Pancreas (tissue), 10 donors: ENCODE measurements around the gene ACSS1. TPM values are rescaled to one million over a fixed set of nuclear protein-coding genes. Genes with fewer than 3 reads are reported as not detected.

Experiments used
- ATAC-seq, 4 donors: fragments of 200-7000 bp; cut with Tn5 transposase; one replicate each; pipeline versions ENCODE4 v1.8.0 to v1.9.1; 2020; ENCODE audit warnings: mild to moderate bottlenecking in 4 of 4, moderate library complexity in 4 of 4
- DNase-seq, 6 donors: peaks; one replicate each; pipeline ENCODE4 v3.0.0-alpha.2; 2020
- FAIRE-seq: peaks from 2 replicates; lab custom pipeline; 2012; peaks lifted over from hg19 to GRCh38; lab: Jason Lieb, UNC
- H3K27ac ChIP-seq, 4 donors: fragments of 200-600 bp; sonication (generic); 1 replicate in 3 of 4; 2 replicates in 1 of 4; pipeline versions ENCODE4 v1.5.0 to v1.8.0; 2020
- H3K27me3 ChIP-seq, 4 donors: fragments of 200-600 bp; one replicate each; pipeline ENCODE4 v1.8.0; 2021
- H3K36me3 ChIP-seq, 3 donors: fragments of 200-600 bp; sonication (generic) in 1 of 3; one replicate each; pipeline versions ENCODE4 v1.5.0 to v1.8.0; 2020 to 2021
- H3K4me1 ChIP-seq, 3 donors: fragments of 200-600 bp; one replicate each; pipeline ENCODE4 v1.8.0; 2021
- H3K4me3 ChIP-seq, 4 donors: fragments of 200-600 bp; sonication (generic) in 2 of 4; one replicate each; pipeline versions ENCODE4 v1.5.0 to v1.8.0; 2020 to 2021
- H3K9me3 ChIP-seq, 4 donors: fragments of 200-600 bp; one replicate each; pipeline ENCODE4 v1.8.0; 2021
- CTCF ChIP-seq, 4 donors: fragments of 200-600 bp; sonication (generic) in 3 of 4; IDR thresholded peaks; one replicate each; pipeline versions ENCODE4 v1.5.0 to v1.8.0; 2021; ENCODE audit warnings: antibody characterized with exemption in 4 of 4
- WGBS, 2 donors: extraction: QIAGEN DNeasy Blood & Tissue Kit; methylation state at CpG; one replicate each; pipeline ENCODE4 v1.1.7; 2013; 5-methylcytosine and 5-hydroxymethylcytosine counted together
- intact Hi-C, 3 donors: fragments of 100-400 bp; cut with DNase I; formaldehyde crosslinking; loops; one replicate each; pipeline versions ENCODE4 v1.11.1 to v1.14.2; 2022
- polyA plus RNA-seq, 2 donors: library from polyadenylated mRNA; stranded (reverse); fragments of 200-250 nt; gene quantifications; one replicate each; pipeline ENCODE4 v1.2.3, GENCODE V29; 2013
- total RNA-seq, 6 donors: library from RNA; stranded (reverse); fragmentation: NEBNext Ultra II Directional in 4 of 6; extraction: Animal tissue kit (Norgen Biotek cat#: 25700) in 4 of 6; gene quantifications; one replicate each; pipeline versions ENCODE4 v1.2.1 to v1.2.4, GENCODE V29; 2021 to 2023
- donor health status: healthy with polysubstance abuse.
- donor health status: DM: no; HTN: no; CAD: no; lungs with moderate emphysema.
- donor health status: DM: no; HTN: no; CAD: no.
- donor health status: control.
- donor health status: control.
- donor health status: Bipolar disorder and iron deficiency.
- donor health status: DM: yes; HTN: yes; CAD: no.
- donor health status: DM: no; HTN: no; CAD: no.
- donor health status: DM: no; HTN: no; CAD: no.
- donor health status: DM: yes; HTN: yes; CAD: no.

Gene ACSS1
- total and polyA plus RNA-seq, 8 donors: 30.4 to 47.2 (median 36.0) TPM

GRCh38 chr20:25076201-25076600 is 18.3 kb upstream of the ACSS1 start:
- WGBS, 2 donors: 76 to 85% methylated on average over 2 of the region's 2 CpGs
- Histone ChIP-seq H3K9me3 (no peaks in the 10 kb centered on the region), H3K27me3 (peaks cover 0 to 16% (median 2%) of the 10 kb centered on the region in 4 donors), H3K27ac (no peak overlapping the region), H3K4me3 (no peak overlapping the region), H3K36me3 (no peaks in the 10 kb centered on the region), H3K4me1 (peaks cover 0 to 4% (median 0%) of the 10 kb centered on the region in 3 donors)
- intact Hi-C loops: no loop called here
- FAIRE-seq (no peak), DNase-seq (no peak), ATAC-seq (no peak)
- no peak for TF ChIP-seq CTCF (IDR thresholded peaks at IDR 0.05)

GRCh38 chr20:25073544-25073943 is 15.6 kb upstream of the ACSS1 start:
- no peak for TF ChIP-seq CTCF (IDR thresholded peaks at IDR 0.05)
- intact Hi-C loops: no loop called here
- peaks cover 0 to 9% (median 0%) of the 10 kb centered on the region in 4 donors for H3K27me3 ChIP-seq
- no peak overlapping the region for H3K4me3 ChIP-seq
- peaks cover 0 to 3% (median 0%) of the 10 kb centered on the region in 3 donors for H3K4me1 ChIP-seq
- H3K36me3 ChIP-seq: no peaks in the 10 kb centered on the region
- WGBS, 2 donors: 73 to 82% methylated on average over 9 of the region's 9 CpGs
- H3K27ac ChIP-seq: no peak overlapping the region
- ATAC-seq: no peak
- no peak for DNase-seq
- H3K9me3 ChIP-seq: no peaks in the 10 kb centered on the region
- no peak for FAIRE-seq

DNA sequence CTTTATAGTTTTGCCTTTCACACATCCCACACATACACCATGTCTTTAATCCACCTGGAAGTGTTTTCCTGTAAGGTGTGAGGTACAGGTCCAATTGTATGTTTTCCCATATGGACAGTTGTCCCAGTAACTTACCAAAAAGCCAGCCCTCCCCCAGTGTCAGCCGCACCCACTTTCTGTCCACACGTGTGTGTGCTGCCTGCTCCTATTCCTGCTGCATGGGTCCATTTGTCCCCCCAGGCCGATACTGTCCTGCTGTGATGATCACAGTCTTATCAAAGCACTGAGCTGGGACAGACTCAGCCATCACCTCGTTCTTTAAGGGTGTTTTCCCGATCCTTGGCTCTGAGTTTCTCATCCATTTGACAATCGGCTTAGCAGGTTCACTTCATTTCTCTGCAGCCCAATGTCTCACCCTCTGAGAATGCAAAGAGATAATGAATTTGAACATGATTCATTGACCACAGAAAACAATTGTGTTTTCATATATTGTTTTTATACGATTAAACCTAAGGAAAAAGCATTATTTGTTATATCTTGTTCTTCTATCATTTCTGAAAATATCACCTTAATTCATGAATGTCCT is 14.4 kb upstream of the ACSS1 start:
- intact Hi-C loops: no loop called here
- H3K4me3 ChIP-seq: no peak overlapping the region
- DNase-seq (no peak), FAIRE-seq (no peak), ATAC-seq (no peak)
- H3K4me1 ChIP-seq: peaks cover 0 to 3% (median 0%) of the 10 kb centered on the region in 3 donors
- no peaks in the 10 kb centered on the region for H3K9me3 ChIP-seq
- H3K36me3 ChIP-seq: no peaks in the 10 kb centered on the region
- no peak for TF ChIP-seq CTCF (IDR thresholded peaks at IDR 0.05)
- peaks cover 0 to 2% (median 0%) of the 10 kb centered on the region in 4 donors for H3K27me3 ChIP-seq
- H3K27ac ChIP-seq: no peak overlapping the region
- 69 to 76% methylated on average over 7 of the region's 7 CpGs for WGBS, 2 donors

- no peak for TF ChIP-seq CTCF (IDR thresholded peaks at IDR 0.05)
- intact Hi-C loops: no loop called here
- ATAC-seq: no peak
- Histone ChIP-seq H3K27me3 (no peaks in the 10 kb centered on the region), H3K4me3 (no peak overlapping the region), H3K9me3 (no peaks in the 10 kb centered on the region), H3K27ac (no peak overlapping the region), H3K36me3 (no peaks in the 10 kb centered on the region), H3K4me1 (peaks cover 0 to 3% (median 0%) of the 10 kb centered on the region in 3 donors)
- 43 to 49% methylated on average over 4 of the region's 4 CpGs for WGBS, 2 donors
- no peak for FAIRE-seq
- DNase-seq: no peak
These were observed 13.8 kb upstream of the ACSS1 start for GRCh38 chr20:25071734-25072133.

- H3K9me3 ChIP-seq: no peaks in the 10 kb centered on the region
- DNase-seq (no peak), ATAC-seq (no peak), FAIRE-seq (no peak)
- TF ChIP-seq CTCF (IDR thresholded peaks at IDR 0.05): no peak
- 56 to 61% methylated on average over 5 of the region's 5 CpGs for WGBS, 2 donors
- H3K27me3 ChIP-seq: no peaks in the 10 kb centered on the region
- intact Hi-C loops: no loop called here
- H3K27ac ChIP-seq: no peak overlapping the region
- peaks cover 0 to 5% (median 0%) of the 10 kb centered on the region in 3 donors for H3K4me1 ChIP-seq
- H3K36me3 ChIP-seq: no peaks in the 10 kb centered on the region
- H3K4me3 ChIP-seq: no peak overlapping the region
These were observed 13.0 kb upstream of the ACSS1 start for GRCh38 chr20:25070821-25071473.
